Sciatic nerve (tissue), 2 donors: ENCODE results near the gene AKR1C1. TPM values are rescaled to one million over a fixed set of nuclear protein-coding genes. Genes with fewer than 3 reads are reported as not detected.
"Not testable (repeated sequence)": the region's sequence is repeated elsewhere in the genome, so short reads cannot be mapped to it uniquely, and the experiment has no call there.

ENCODE experiments used
- ATAC-seq: fragments of 200-7000 bp; cut with Tn5 transposase; one replicate; pipeline ENCODE4 v1.9.1; 2020; ENCODE audit warnings: mild to moderate bottlenecking, moderate library complexity
- DNase-seq: peaks from one replicate; pipeline ENCODE4 v3.0.0-alpha.2; 2020; ENCODE audit warnings: low spot score
- intact Hi-C: fragments of 100-400 bp; cut with DNase I; formaldehyde crosslinking; loops from one replicate; pipeline ENCODE4 v1.14.2; 2022
- total RNA-seq: library from RNA; stranded (reverse); fragmentation: NEBNext Ultra II Directional; extraction: Animal tissue kit (Norgen Biotek cat#: 25700); gene quantifications from one replicate; pipeline ENCODE4 v1.2.1, GENCODE V29; 2021
- donor health status: DM: no; HTN: no; CAD: no.
- donor health status: DM: no; HTN: no; CAD: no.

The AKR1C1 gene
- total RNA-seq, result 84.2 TPM

GRCh38 chr10:4962876-4963814, at the start of gene AKR1C1:
TSS of gene AKR1C1 (plus strand) at chr10:4963415. CDS start at chr10:4963445, 30 bp downstream.
- intact Hi-C loops, DNase-seq: not testable (repeated sequence)
- ATAC-seq, result peak; percentile 98

- no peak for DNase-seq
- no peak for ATAC-seq
- intact Hi-C loops, result no loop called here
These were observed 48.9 kb upstream of the AKR1C1 start for GRCh38 chr10:4914213-4914850.

- DNase-seq, result no peak
- no peak for ATAC-seq
- intact Hi-C loops, result no loop called here
These were observed 47.0 kb upstream of the AKR1C1 start for GRCh38 chr10:4916086-4916716.

- ATAC-seq (no peak), DNase-seq (no peak)
- intact Hi-C loops, result no loop called here
These were observed 45.0 kb upstream of the AKR1C1 start for GRCh38 chr10:4918236-4918635.

- intact Hi-C loops, DNase-seq, ATAC-seq: not testable (repeated sequence)
These were observed 38.7 kb upstream of the AKR1C1 start for GRCh38 chr10:4924482-4924881.

GRCh38 chr10:4926400-4926799, 36.8 kb upstream of the AKR1C1 start:
- DNase-seq, result no peak
- intact Hi-C loops, result no loop called here
- ATAC-seq, result no peak

GRCh38 chr10:4931587-4931986, 31.6 kb upstream of the AKR1C1 start:
- DNase-seq (no peak), ATAC-seq (no peak)
- intact Hi-C loops, result no loop called here

GRCh38 chr10:4934391-4934987, 28.7 kb upstream of the AKR1C1 start:
- no peak for ATAC-seq
- intact Hi-C loops, result no loop called here
- DNase-seq, result no peak

- DNase-seq (no peak), ATAC-seq (no peak)
- intact Hi-C loops, result no loop called here
These were observed 25.9 kb upstream of the AKR1C1 start for GRCh38 chr10:4937346-4937745.

GRCh38 chr10:4939224-4940072, 23.8 kb upstream of the AKR1C1 start:
- no peak for DNase-seq
- ATAC-seq, result no peak
- intact Hi-C loops, result no loop called here

- intact Hi-C loops, DNase-seq, ATAC-seq: not testable (repeated sequence)
These were observed 23.2 kb upstream of the AKR1C1 start for GRCh38 chr10:4940073-4940428.

GRCh38 chr10:4940909-4941308, 22.3 kb upstream of the AKR1C1 start:
- intact Hi-C loops, DNase-seq, ATAC-seq: not testable (repeated sequence)

GRCh38 chr10:4941540-4942330, 21.5 kb upstream of the AKR1C1 start:
- intact Hi-C loops, result no loop called here
- ATAC-seq (peak; percentile 49), DNase-seq (no peak)

GRCh38 chr10:4942931-4943330, 20.3 kb upstream of the AKR1C1 start:
- ATAC-seq, result peak; percentile 68
- intact Hi-C loops, DNase-seq: not testable (repeated sequence)

- ATAC-seq, DNase-seq, intact Hi-C loops: not testable (repeated sequence)
These were observed 19.8 kb upstream of the AKR1C1 start for GRCh38 chr10:4943416-4943815.

GRCh38 chr10:4943821-4944220, 19.4 kb upstream of the AKR1C1 start:
- intact Hi-C loops, result no loop called here
- no peak for ATAC-seq
- DNase-seq, result no peak

GRCh38 chr10:4944841-4945240, 18.4 kb upstream of the AKR1C1 start:
- intact Hi-C loops, result no loop called here
- ATAC-seq, result no peak

More at GRCh38 chr10:4944841-4945240, 18.4 kb upstream of the AKR1C1 start:
- DNase-seq, result no peak
